WTC11 (cell line): ENCODE data around the gene RNF20.

Source experiments
- CBFB ChIP-seq: sonication (generic); formaldehyde crosslinking; IDR thresholded peaks from 2 replicates; pipeline ENCODE4 v1.8.1; 2022; ENCODE audit warnings: mild to moderate bottlenecking, low read depth, missing genetic modification reagents
- CREB1 ChIP-seq: sonication (generic); formaldehyde crosslinking; IDR thresholded peaks from 2 replicates; pipeline ENCODE4 v1.8.0; 2023; ENCODE audit warnings: mild to moderate bottlenecking, missing genetic modification reagents
- E2F4 ChIP-seq: sonication (generic); formaldehyde crosslinking; IDR thresholded peaks from 2 replicates; pipeline ENCODE4 v1.8.1; 2022; ENCODE audit warnings: low read depth, mild to moderate bottlenecking, moderate library complexity, missing genetic modification reagents, borderline replicate concordance
- JAZF1 ChIP-seq: fragments of 250-450 bp; sonication (Bioruptor Pico); IDR thresholded peaks from 2 replicates; pipeline ENCODE4 v1.9.0; 2021; ENCODE audit warnings: moderate library complexity, mild to moderate bottlenecking, inconsistent platforms
- KAT7 ChIP-seq: sonication (generic); formaldehyde crosslinking; IDR thresholded peaks from 2 replicates; pipeline ENCODE4 v1.8.1; 2023; ENCODE audit warnings: missing genetic modification reagents, mild to moderate bottlenecking, borderline replicate concordance
- TF ChIP-seq, protein P1 (sequence below): fragments of 200-600 bp; IDR thresholded peaks from 2 replicates; pipeline ENCODE4 v1.8.0; 2022; ENCODE audit warnings: antibody characterized with exemption

GRCh38 chr9:101572316-101572715 is 38.7 kb downstream of the RNF20 start:
- no peak for TF ChIP-seq E2F4
- TF ChIP-seq, protein P1, sequence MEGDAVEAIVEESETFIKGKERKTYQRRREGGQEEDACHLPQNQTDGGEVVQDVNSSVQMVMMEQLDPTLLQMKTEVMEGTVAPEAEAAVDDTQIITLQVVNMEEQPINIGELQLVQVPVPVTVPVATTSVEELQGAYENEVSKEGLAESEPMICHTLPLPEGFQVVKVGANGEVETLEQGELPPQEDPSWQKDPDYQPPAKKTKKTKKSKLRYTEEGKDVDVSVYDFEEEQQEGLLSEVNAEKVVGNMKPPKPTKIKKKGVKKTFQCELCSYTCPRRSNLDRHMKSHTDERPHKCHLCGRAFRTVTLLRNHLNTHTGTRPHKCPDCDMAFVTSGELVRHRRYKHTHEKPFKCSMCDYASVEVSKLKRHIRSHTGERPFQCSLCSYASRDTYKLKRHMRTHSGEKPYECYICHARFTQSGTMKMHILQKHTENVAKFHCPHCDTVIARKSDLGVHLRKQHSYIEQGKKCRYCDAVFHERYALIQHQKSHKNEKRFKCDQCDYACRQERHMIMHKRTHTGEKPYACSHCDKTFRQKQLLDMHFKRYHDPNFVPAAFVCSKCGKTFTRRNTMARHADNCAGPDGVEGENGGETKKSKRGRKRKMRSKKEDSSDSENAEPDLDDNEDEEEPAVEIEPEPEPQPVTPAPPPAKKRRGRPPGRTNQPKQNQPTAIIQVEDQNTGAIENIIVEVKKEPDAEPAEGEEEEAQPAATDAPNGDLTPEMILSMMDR = no peak
- no peak for TF ChIP-seq KAT7 (CRISPR knock-in tag)
- no peak for TF ChIP-seq CREB1
- no peak for TF ChIP-seq JAZF1 (CRISPR knock-in tag)
- TF ChIP-seq CBFB (CRISPR knock-in tag) = no peak
